HG03025 (cell line): Measurements from ENCODE around the gene CAMKMT.

Experiments
- ATAC-seq: cut with Tn5 transposase; IDR thresholded peaks from one replicate; pipeline ENCODE4 v1.9.1; 2021; ENCODE audit warnings: mild to moderate bottlenecking, moderate library complexity; ENCODE audit not compliant: unreplicated experiment, low FRiP score

Gene CAMKMT

GRCh38 chr2:44718431-44718830 lies 356.7 kb downstream of the CAMKMT start:
- no peak for ATAC-seq

- no peak for ATAC-seq
Observed at GRCh38 chr2:44719562-44719961, 357.8 kb downstream of the CAMKMT start.

- ATAC-seq = no peak
Observed at GRCh38 chr2:44722026-44722625, 360.4 kb downstream of the CAMKMT start.

DNA sequence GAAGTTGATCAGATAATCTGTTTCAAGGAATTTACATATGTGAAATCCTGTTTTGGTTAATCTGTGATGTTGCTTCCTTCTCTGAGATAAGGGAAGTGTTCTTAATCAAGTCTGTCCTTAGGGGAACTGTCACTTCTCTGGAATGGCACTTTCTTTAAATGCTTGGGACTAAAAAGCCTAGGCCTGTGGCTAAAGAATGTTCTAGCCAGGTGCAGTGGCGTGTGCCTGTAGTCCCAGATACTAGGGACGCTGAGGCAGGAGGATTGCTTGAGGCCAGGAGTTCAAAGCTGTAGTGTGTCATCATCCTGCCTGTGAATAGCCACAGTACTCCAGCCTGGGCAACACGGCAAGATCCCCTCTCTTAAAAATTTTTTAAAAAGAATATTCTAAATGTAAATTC lies 362.2 kb downstream of the CAMKMT start:
- no peak for ATAC-seq

GRCh38 chr2:44730593-44730992 lies 368.8 kb downstream of the CAMKMT start:
- no peak for ATAC-seq

DNA sequence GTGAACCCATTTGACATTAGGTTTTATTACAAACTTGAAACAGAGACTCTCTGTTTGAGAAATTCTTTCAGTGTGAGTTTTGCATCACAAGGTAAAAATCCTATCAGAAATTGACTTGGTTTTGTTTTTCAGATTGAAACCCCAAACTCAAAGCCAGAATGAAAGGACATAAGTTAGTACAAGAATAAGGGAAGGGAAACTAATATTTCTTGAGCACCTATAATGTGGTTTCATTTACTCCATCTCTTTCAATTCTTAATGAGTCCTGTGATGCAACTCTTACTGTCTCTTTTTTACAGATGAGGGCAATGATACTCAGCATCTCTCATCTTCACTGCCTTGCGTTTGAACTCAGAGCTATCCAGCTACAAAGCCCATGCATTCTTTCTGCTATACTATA lies 369.8 kb downstream of the CAMKMT start:
- peak; percentile 87 for ATAC-seq

DNA sequence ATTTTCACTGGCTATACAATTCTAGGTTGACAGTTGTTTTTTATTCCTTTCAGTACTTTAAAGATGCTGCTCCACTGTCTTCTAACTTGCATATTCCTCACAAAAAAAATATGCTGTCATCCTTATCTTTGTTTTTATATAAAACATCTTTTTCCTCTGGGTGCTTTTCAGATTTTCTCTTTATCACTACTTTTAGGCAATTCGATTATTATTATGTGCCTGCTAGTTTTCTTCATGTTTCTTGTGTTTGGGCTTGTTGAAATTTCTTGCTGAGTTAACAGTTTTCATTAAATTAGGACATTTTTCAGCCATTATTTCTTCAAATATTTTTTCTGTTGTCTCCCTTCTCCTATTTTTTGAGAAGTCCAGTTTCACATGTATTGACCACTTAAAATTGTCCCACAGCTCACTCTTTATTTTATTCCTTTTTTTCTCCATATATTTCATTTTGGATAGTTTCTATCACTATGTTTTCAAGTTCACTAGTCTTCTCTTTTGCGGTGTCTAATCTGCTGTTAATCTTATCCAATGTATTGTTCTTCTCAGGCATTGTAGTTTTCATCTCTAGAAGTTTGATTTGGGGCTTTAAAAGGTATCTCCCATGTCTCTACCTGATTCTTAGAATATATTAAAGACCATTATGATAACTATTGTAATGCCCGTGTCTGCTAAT lies 374.7 kb downstream of the CAMKMT start:
- ATAC-seq = no peak

DNA sequence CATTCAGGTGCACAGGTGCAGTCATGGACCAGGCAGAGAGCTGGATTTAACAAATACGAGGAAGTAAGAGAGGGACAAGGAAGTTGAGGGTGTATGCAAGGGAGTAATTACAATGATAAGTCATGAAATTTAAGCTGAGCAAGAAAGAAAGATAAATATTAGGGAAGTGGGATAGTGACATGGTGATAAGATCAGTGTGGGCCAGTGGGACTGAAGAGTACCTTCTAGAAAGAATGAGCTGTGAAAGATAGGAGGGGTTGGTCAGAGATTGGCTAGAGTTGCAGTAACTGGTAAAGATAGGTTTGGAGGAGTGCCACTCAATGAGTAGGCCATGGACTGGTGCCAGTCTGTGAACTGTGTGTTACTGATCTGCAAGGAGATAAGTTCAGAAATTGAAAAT lies 378.9 kb downstream of the CAMKMT start:
- ATAC-seq = no peak

DNA sequence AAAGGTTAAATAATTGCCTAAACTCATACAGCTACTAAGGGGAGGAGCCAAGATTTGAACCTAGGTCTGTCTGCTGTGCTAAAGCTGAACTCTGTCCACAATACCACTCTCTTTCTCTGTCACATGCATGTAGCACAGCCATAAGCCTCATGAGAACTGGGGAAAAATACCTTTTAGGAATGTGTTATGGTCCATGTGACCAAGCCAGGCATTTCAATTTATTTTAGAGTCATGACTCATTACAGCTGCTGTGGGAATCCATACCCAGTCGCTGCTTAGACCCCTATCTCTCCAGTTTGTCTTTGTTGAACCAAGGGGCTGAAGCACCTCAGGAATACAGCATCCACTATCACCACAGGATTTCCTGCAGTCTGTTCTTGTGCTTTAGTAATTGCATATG lies 379.8 kb downstream of the CAMKMT start:
- no peak for ATAC-seq

GRCh38 chr2:44742057-44742456 lies 380.3 kb downstream of the CAMKMT start:
- ATAC-seq = no peak

DNA sequence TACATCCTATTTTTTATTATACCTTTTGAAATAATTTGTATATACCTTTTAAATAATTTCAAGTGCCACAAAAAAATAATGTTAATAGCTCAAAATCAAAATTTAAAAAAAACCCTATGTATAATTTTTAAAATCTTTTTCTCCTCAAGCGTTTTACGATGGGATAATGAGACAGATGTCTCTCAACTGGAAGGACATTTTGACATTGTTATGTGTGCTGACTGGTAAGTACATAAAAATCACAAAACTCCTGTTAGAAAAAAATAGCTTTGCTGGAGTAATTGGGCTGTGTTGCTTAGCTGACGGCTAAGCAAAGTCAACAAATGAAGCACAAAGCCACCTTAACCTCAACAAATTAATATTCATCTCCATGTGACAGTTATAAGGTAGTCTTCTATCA lies 381.7 kb downstream of the CAMKMT start:
- ATAC-seq = no peak

DNA sequence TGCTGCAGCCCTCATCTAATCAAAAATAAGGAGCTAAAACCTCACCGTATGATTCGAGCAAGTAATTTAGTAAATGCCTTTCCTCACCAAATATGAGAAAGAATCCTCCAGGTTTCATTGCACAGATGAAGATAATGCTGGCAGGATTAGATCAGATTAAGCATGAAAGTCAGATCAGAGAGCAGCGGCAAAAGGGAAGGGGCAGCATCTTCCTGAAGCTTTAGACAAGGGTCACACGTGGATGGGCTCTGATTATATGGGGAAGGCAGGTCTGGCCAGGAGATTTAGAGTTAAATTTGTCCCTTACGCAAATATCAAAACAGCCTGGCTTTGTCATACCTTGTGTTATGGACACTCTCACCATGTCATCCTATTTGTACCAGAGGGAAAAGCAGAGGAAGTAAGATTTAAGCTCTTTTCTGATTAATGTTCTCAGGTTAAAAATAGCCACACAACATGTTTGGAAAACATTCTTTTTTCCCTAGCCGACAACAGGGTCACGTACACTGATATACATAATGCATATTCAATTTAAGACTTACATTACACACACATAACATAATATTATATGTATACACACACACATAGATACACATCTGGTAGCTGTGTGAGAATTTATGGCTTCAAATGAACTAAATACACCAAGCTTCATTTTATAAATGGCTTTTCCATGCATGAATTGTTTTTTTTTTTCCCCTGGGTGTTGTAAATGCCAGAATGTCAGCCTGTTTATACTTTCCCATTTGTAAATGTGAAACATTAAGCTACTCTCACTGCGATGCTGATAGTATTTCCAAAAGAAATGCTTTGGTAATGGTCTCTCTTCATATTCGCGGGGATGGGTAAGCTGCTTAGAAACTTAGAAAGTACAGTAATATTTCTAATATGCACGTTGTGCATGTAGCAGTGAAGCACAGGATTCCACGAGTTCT lies 383.5 kb downstream of the CAMKMT start:
- no peak for ATAC-seq

DNA sequence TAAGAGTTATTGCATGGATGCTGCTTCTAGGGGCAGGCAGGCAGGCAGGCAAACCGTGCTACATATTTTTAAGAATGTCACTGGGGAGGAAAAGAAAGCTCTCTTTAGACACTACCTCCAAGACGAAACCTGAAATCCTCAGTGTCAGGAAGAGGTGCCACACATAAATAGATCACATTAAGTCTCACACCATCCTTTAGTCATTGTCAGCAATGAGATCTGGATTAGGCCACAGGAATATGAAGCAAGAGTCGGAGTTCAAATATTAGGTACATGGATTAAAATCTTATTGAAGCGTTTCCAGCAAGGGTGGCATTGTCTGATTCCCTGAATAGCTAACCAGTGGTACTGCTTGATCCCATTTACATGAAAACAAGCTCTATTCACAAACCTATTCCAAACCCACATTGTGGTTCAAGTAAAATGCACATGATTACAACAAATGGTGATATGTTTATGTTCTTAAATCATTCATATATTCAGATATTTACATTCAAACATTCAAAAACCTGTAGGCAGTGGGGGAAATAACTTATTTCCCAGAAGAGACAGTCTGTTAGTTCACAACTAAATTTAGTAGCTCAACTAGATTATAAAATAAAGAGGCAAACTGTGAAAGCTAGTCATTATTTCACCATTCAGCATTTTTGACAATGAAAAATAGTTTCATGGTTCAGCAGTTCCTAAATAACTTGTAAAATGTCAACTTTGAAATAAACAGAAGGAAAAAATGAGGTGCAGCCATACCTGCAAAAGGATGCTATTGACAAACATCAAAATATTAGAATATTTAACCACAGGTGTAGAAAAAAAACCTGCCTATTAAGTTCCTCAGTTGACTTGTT lies 384.4 kb downstream of the CAMKMT start:
- no peak for ATAC-seq

- no peak for ATAC-seq
Observed at GRCh38 chr2:44746856-44747615, 385.3 kb downstream of the CAMKMT start.

- no peak for ATAC-seq
Observed at GRCh38 chr2:44747794-44748193, 386.0 kb downstream of the CAMKMT start.

- no peak for ATAC-seq
Observed at GRCh38 chr2:44751754-44752479, 390.2 kb downstream of the CAMKMT start.

DNA sequence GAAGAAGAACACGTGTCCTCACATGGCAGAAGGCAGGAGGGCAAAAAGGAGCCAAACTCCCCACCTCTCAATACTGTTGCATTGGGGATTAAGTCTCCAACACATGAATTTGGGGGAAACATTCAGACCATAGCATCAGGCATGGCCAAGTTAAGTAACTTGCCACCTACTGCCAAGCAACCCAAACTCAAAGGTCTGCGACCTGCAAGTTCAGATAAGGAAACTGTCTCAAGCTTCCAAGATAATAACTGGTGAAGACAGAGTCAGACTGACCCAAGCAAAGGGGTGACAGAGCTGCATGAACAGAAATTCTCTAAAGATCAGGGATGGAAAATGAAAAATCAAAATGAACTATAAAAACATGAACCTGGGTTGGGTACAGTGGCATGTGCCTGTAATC lies 391.0 kb downstream of the CAMKMT start:
- no peak for ATAC-seq

- no peak for ATAC-seq
Observed at GRCh38 chr2:44753552-44754285, 392.0 kb downstream of the CAMKMT start.

GRCh38 chr2:44758591-44758990 lies 396.8 kb downstream of the CAMKMT start:
- no peak for ATAC-seq
